Measurements from ENCODE around the gene THAP7.

The THAP7 gene

DNA sequence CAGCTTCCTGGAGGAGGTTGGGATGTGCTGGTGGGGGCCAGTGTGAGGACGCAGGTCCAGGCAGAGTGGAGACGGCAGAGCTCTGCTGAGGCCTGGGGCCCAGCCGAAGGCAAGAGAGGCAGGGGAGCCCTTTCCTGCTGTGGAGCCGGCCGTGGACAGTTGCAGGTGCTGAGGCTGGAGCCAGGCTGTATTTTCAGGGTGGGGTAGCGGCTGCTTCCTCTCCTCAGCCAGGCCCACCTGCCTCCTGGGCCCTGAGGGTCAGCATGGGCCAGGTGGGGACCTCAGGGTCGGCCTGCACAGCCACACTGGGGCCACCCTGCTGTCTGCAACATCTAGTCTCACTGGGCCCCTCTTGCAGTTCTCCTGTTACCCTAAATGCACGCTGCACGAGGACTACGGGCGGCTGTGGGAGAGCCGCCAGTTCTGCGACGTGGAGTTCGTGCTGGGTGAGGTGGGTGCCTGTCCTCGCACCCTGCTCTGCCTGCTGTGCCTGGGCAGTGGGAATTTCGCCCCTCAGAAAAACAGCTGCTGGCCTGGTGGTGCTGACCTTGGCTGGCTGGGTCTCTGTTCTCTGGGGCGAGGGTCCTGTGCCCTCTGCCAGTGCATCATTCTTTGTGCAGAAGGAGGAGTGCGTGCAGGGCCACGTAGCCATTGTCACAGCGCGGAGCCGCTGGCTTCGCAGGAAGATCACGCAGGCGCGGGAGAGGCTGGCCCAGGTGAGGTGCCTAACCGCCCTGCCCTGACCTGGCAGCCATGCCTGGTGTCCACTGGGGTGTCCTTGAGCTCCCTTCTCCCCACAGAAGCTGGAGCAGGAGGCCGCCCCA is 8.4 kb downstream of the THAP7 start:
- DNase-seq (ENCODE audit: low read depth): no peak

DNA sequence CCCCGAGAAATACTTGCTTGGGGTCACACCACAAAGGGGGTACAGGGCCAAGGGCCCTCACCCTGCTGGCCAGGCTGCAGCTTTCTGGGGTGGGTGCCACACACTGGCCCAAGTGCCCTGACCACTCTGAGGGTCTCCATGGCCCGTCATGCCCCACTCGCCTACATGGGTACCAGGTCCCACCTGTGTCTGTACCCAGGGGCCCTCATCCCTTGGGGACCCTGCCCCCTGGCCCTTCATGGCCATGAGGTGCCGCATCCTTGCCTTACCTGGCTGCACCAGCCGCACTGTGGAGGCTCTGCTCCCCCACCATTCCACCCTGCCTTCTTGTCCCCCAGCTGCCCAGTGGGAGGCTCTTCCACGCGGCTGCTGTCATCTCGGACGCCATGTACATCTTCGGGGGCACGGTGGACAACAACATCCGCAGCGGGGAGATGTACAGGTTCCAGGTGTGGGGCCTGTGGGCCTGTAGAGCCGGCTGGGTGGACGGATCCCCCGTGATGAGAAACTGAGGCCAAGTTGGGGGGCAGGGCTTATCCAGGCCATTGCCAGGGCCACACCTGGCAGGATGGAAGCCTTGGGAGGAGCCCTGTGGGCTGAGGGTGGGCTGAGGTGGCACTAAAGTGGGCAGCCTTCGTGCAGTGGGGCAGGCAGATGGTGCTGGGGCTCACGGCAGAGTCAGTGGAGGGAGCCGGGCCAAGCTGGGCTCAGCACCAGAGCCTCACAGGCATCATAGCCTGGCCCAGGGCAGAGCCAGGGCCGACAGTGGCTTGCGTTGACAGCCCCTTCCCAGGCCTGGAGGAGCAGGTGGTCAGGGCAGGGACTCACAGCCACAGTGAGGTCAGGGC is 9.2 kb downstream of the THAP7 start:
- DNase-seq (ENCODE audit: low read depth): no peak

DNA sequence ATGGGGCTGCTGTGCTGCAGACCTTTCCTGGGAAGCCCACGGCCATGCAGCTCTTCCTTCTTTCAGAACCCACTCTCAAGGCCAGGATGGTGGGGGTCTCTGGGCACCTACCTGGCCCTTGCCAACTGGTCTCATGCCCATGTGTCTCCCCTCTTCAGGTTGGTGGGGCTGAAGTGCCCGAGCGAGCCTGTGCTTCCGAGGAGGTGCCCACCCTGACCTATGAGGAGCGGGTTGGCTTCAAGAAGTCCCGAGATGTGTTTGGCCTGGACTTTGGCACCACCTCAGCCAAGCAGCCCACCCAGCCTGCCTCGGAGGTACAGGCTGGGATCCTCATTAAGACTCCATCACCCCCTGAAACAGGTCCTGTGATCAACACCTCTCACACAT is 9.9 kb downstream of the THAP7 start:
- DNase-seq (ENCODE audit: low read depth): no peak

DNA sequence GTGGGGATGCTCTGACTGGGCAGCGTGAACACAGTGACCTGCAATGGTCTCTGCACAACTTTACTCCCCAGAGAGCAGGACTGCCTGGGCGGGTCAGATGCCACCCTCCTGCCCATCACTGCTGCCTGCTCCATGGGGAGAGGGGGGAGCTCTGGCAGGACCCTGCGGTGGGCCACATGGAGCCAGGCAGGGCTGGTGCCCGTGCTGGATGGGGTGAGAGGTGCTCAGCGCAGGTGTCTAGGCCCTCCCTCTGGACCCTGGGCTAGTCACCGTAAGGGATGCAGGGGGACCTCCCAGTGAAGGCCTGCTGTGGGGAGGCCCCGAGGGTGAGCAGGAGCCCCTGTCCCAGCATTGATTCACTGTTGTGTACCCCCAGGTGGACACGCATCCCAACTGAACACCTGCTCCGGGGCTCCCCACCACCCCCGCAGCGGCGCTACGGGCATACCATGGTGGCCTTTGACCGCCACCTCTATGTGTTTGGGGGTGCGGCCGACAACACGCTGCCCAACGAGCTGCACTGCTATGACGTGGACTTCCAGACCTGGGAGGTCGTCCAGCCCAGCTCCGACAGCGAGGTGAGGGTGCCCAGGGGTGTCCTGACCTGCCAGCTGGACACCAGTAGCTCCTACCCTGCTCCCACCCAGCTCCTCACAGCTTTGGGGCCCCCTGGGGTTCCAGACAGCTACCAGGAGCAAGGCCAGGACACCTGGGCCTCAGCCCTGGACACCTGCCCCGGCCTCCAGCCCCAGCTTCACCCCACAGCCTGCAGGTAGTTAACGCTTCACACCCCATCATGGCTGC is 10.5 kb downstream of the THAP7 start:
- no peak for DNase-seq (ENCODE audit: low read depth)

DNA sequence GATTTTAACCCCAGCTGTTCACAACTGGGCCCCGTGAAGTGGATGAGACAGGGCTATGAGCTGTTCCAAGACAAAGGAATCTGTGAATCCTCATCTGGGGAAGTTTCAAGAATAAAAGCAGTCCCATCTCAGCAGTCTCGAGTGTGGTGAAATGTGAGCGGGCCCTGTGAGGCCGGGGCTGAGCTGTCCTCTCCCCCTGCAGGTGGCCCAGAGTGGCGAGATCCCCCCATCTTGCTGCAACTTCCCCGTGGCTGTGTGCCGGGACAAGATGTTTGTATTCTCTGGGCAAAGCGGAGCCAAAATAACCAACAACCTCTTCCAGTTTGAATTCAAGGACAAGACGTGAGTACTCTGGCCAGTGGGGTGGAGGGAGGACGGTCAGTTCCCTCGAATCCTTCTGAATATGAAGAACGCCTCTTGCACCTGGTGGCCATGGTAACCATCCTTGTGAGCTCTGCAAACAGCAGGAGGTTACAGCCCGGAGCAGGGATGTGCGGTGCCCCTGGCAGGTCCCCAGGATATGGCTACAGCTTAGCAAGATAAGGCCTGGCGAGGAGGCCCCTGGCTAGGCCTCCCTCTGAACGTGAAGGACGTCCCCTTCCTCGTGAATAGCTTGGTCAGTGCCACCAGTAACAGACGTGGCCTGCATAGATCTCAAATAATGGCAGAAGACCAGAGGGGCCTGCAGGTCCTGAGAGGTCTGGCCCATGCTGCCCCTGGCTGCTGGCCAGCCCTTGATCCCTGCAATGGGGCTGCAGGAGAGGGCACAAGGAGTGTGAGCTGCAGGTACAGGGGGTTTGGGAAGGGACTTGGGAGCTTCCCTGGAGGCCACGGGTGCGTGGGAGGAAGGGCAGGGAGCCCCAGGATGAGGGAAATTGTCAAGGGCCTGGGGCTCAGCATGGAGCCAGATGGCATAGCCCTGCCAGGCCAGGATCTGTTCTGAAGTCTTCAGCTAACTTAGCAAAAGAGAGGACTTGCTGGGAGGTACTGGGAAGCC is 11.4 kb downstream of the THAP7 start:
- DNase-seq (ENCODE audit: low read depth): no peak

DNA sequence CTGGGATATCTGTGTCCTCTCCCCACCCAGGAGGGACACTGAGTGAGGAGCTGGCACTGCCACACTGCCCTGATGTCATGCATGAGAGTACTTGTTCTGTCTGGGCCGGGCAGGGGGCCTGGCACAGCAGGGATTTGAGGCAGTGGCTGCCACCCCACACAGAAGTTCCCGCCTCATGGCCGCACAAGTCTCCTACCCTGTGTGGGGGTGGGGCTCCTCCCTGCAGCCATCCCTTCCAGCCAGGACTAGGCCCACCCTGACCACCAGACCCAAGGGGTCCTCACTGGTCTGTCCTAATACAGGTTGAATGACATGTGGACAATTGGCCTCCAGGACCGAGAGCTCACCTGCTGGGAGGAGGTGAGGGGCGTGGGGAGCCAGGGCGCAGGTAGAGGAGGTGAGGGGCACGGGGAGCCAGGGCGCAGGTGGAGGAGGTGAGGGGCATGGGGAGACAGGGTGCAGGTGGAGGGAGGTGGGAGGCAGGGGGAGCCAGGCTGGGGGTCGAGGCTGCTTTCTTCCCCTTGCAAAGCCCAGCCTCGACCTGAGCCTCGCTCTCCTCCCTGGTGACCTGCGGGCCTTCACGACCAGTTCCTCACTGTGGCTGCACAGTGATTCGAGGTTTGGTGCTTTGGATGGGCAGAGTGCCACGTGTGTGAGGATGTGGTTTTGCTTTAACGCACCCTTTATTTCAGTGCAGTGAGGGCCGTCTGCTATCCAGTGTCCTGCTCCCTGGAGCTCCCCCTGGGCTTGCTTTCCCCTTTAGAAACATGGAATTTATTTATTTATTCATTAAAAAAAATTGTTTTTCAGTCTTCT is 12.4 kb downstream of the THAP7 start:
- no peak for DNase-seq (ENCODE audit: low read depth)

DNA sequence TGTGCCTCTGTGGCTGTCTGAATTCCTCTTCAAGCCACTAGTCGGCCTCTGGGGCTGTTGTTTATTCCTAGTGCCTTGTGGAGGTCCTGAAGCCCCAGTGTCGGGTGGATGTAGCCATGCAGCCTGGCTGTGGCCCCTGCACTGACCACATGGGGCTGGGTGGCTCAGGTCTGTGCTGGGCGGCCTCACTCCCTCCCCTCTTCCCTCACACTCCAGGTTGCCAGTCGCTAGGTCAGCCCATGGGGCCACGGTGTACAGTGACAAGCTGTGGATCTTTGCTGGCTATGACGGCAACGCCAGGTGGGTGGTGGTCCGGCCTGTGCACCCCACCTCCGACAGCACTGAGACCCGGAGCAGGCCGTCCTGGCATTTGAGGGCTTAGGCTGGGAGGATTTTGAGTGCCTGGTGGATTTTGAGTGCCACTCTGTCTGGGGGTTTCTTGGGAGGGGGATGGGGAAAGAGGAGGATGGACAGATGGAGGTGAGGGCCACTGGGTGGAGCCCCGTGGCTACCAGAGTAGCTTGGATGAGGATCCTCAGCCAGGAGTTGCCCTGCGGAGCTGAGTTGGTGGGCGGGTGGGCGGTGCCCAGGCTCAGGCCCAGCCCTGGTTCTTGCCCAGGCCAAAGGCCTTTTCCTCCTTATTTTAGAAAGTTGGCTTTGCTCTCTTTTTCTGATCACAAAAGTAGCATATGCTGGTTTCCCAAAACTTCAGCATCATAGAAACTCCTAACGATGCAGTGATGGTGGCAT is 13.2 kb downstream of the THAP7 start:
- DNase-seq (ENCODE audit: low read depth): no peak

DNA sequence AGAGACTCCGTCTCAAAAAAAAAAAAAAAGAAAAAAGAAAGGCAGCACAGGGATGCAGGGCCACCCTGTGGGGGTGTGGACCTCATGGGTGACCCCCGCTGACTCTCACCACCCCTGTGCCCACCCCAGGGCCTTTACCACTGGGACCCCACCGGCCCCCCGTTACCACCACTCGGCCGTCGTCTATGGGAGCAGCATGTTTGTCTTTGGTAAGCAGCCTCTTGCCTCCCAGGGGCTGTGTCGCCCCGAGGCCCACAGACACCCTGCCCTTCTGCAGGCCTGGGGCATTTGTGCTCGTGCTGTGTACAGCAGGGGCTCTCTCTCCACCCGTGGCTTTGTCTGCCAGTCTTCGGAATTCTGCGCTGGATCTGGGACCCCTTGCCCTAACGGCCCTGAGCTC is 14.5 kb downstream of the THAP7 start:
- no peak for DNase-seq (ENCODE audit: low read depth)

DNA sequence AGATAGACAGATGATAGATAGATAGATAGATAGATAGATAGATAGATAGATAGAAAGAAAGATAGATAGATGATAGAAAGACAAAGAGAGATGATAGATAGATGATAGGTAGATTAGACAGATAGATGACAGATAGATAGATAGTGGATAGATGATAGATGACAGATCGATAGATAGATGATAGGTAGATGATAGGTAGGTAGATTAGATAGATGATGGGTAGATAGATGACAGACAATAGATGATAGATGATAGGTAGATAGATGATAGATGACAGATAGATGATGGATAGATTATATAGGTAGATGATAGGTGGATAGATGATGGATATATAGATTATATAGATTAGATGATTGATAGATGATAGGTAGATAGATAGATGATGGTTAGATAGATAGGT is 15.6 kb downstream of the THAP7 start:
- no peak for DNase-seq (ENCODE audit: low read depth)

DNA sequence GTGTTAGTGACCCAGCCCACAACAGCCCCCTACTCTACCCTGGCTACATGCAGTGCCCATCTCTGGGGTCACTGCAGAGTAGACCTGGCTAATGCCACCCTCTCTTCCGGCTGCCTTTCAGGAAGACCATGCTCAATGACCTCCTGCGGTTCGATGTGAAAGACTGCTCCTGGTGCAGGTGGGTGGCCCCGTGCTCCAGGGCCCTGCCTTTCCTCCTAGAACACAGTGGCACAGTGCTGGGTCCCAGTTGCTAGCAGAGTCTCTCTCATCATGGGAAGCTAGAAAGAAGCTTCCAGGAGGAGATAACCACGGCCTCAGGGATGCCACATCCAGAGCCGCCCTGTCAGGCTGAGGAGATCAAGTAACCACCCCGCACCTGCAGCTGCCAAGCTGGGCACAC is 16.2 kb downstream of the THAP7 start:
- DNase-seq (ENCODE audit: low read depth): no peak

DNA sequence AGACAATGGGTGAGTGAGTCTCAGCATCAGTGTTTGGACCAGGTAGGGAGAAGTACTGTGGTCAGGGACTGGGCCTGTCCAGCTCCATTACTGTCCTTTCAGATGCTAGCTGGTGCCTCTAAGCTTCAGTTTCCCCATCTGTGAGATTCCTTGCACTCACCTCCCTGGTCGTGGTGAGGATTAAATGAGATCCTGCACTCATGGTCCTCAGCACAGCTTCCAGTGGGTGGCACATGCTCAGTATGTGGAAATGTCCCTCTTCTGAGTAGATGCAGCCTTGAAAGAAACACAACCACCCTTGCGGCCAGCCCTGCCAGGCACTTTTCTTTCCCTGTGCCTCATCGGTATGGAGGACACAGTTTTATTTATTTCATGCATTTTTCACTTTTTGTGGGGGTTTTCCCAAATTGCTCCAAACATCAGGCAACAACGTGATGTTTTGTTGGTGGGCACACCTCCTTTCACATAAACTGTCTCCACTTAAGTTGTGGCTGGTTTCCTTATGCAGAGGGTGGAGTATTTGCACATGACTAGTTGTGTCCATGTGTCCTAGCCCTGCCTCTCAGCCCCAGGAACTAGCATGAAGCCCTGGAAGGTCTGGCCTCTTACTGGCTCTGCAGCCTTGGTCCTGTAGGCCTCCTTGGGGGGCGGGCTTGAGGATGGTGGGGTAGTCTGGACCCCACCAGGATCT is 18.7 kb downstream of the THAP7 start:
- no peak for DNase-seq (ENCODE audit: low read depth)

DNA sequence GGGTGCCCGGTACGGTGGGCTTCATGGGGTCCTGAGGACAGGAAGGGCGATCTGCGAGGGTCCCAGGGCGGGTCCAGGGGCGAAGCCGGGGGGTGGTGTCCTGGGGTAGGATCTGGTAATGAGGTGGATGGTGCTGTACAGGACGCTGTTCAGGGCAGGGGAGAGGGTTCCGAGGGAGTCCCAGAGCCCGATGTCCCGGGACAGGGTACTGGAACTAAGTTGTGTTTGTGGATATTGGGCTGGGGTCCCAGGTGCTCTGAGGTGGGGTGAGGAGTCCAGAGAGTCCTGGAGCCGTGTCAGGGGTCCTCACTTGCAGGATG is 19.4 kb downstream of the THAP7 start:
- no peak for DNase-seq (ENCODE audit: low read depth)

DNA sequence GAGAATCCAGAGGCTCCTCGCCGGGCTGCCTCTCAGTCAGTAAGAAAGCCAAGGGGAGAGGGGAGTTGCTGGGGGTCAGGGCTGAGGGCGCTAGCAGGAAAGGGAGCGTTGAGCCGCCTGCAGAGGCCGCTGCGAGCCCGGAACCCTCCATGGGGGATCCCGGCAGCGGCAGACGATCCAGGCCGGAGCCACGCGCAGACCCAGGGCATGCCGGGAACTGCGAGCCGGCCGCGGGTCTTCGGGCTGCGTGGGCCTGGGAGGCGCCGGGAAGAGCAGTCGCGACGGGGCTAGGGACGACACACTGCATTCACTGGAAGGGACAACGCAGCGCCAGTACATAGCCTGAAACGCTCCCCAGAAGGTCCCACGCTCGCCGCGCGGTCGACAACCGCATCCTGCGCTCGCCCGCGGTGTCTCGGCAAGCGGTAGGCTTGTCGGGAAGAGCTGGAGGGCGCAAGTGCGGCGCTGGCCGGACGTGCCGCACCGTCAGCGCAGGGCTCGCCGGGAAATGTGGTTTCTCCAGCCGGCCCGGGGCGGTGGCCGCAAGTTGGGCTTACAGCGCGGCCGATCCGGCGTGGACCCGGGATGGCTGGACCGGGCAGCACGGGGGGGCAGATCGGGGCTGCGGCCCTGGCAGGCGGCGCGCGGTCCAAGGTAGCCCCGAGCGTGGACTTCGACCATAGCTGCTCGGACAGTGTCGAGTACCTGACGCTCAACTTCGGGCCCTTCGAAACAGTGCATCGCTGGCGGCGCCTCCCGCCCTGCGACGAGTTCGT is 19.9 kb downstream of the THAP7 start, which contains the start of gene LZTR1:
TSS of gene LZTR1 (plus strand) at position 511 of the 776 bp plus-strand sequence. CDS start at position 586, 75 bp downstream.
- DNase-seq (ENCODE audit: low read depth): peak; percentile 58

DNA sequence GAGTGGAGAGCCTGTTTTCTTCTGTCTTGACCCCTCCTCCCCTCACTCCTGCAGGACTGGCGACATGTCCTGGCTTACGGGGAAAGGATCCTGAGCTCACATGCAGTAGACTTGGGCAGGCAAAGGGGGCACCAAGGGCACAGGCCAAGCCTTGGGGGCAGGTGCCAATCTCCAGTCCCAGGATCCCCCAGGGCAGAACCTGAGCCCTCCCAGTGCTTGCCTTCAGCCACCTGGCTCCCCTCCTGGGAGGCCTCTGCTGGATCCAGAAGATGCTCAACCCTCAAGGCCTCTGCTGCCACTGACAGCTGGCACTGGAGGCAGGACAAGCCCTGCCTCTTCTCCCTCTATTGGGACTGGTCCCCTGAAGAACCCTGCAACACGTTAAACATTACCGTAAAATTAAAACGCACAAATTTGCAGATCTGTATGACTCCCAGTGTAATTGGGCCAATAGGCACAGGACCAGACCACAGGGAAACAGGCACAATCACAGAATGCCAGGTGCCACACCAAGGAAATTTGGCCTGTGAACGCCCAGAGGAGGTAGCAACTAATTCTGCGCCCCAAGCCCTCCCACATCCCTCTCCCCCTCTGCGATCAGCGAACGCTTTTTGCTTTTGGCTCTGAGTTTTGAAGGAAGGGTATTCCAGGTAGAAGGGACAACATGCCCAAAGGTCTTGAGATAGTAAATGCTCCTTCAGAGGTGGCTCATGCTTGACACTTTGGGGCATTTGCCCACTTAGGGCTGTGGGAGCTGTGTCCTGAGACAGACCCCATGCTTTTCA is 20.8 kb downstream of the THAP7 start:
- DNase-seq (ENCODE audit: low read depth): no peak

DNA sequence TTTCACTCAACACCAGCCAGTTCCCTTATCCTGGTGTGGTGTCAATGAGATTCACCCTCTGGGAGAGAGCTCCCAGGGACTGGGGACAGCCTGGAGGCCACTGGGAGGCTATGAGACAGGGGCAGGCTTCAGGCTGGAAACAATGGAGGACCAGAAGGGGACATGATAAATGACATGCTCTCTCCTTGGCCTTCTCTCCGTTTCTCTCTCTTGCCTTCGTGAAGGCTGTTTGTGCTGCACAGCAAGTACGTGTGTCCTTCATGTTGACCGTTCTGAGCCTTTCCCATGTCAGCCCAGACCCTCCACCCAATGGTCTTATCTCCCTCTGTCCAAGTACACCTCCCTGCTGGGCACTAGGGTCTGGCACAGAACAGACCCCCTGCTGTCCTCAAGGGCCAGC is 21.4 kb downstream of the THAP7 start:
- DNase-seq (ENCODE audit: low read depth): no peak

DNA sequence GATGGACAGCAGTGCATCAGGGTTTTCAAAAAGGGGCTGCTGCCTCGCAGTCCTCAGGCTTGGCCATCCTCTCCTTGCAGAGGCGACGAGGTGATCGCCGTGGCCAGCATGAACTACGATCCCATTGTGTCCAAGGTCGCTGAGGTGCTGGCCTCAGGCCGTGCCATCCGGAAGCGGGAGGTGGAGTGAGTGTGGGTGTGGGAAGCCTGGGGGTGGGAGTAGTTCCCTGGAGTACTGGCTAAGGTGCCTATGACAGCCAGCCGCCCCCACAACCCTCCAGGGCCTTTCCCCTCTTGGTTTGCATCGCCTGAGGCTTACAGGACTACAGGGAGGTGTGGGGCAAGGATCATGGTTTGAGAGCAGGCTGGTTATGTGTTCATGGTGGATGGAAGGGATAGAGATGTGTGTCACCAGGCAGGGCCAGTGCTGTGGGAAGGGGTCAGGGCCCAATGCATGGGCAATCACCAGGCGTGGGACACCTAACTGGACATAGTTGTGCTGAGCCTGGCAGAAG is 21.9 kb downstream of the THAP7 start:
- DNase-seq (ENCODE audit: low read depth): no peak

DNA sequence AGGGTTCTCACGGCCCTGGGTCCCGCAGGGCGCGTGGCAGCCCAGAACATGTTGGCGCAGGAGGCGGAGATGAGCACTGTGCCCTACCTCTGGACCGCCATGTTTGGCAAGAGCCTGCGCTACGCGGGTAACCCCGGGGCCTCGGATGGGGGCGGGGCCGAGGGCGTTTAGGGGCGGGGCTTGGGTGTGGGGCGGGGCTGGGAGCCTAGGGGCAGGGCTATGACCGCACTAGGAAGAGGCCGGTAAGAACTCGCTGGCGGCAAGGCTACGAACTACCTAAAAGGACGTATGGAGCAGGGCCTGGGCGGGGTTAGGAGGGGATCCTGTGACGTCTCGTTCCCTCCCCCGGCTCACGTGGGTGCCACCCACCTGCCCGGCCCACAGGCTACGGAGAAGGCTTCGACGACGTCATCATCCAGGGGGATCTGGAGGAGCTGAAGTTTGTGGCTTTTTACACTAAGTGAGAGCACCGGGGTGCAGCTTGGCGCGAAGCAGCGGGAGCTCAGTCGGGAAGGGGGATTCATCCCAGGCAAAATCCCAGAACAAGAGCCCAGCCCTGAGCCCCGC is 22.6 kb downstream of the THAP7 start:
- peak; percentile 41 for DNase-seq (ENCODE audit: low read depth)

All from activated T-helper 9 cell treated with anti-CD3 and anti-CD28 coated beads, Interleukin-2, amount 50 U/mL, for 16 hours (primary cell).